ENCODE data around the gene VSTM2L. TPM values are rescaled to one million over a fixed set of nuclear protein-coding genes. Genes with fewer than 3 reads are reported as not detected.

VSTM2L gene
- total and polyA plus RNA-seq, 2 of the 13 experiments (the other 11 are each of a cell fraction or from before 2014, with no cell fraction given) = not detected

DNA sequence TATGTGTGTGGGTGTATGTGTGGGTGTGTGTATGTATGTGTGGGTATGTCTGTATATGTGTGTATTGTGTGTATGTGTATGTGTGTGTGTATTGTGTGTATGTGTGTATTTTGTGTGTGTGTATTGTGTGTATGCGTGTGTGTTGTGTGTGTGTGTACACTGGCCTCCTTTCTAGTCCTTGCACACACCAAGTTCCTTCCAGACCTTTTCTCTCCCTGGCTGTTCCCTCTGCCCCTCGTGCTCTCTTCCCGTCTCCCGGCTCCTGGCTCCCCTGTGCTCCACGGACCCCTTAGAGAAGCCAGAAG lies 11.4 kb downstream of the VSTM2L start (continued):
- TF ChIP-seq, protein P1, sequence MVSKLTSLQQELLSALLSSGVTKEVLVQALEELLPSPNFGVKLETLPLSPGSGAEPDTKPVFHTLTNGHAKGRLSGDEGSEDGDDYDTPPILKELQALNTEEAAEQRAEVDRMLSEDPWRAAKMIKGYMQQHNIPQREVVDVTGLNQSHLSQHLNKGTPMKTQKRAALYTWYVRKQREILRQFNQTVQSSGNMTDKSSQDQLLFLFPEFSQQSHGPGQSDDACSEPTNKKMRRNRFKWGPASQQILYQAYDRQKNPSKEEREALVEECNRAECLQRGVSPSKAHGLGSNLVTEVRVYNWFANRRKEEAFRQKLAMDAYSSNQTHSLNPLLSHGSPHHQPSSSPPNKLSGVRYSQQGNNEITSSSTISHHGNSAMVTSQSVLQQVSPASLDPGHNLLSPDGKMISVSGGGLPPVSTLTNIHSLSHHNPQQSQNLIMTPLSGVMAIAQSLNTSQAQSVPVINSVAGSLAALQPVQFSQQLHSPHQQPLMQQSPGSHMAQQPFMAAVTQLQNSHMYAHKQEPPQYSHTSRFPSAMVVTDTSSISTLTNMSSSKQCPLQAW (CRISPR knock-in tag; IDR thresholded peaks at IDR 0.05) = no peak
- TF ChIP-seq, protein P2, sequence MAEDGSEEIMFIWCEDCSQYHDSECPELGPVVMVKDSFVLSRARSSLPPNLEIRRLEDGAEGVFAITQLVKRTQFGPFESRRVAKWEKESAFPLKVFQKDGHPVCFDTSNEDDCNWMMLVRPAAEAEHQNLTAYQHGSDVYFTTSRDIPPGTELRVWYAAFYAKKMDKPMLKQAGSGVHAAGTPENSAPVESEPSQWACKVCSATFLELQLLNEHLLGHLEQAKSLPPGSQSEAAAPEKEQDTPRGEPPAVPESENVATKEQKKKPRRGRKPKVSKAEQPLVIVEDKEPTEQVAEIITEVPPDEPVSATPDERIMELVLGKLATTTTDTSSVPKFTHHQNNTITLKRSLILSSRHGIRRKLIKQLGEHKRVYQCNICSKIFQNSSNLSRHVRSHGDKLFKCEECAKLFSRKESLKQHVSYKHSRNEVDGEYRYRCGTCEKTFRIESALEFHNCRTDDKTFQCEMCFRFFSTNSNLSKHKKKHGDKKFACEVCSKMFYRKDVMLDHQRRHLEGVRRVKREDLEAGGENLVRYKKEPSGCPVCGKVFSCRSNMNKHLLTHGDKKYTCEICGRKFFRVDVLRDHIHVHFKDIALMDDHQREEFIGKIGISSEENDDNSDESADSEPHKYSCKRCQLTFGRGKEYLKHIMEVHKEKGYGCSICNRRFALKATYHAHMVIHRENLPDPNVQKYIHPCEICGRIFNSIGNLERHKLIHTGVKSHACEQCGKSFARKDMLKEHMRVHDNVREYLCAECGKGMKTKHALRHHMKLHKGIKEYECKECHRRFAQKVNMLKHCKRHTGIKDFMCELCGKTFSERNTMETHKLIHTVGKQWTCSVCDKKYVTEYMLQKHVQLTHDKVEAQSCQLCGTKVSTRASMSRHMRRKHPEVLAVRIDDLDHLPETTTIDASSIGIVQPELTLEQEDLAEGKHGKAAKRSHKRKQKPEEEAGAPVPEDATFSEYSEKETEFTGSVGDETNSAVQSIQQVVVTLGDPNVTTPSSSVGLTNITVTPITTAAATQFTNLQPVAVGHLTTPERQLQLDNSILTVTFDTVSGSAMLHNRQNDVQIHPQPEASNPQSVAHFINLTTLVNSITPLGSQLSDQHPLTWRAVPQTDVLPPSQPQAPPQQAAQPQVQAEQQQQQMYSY (CRISPR knock-in tag; IDR thresholded peaks at IDR 0.05) = no peak
- TF ChIP-seq, protein P3, sequence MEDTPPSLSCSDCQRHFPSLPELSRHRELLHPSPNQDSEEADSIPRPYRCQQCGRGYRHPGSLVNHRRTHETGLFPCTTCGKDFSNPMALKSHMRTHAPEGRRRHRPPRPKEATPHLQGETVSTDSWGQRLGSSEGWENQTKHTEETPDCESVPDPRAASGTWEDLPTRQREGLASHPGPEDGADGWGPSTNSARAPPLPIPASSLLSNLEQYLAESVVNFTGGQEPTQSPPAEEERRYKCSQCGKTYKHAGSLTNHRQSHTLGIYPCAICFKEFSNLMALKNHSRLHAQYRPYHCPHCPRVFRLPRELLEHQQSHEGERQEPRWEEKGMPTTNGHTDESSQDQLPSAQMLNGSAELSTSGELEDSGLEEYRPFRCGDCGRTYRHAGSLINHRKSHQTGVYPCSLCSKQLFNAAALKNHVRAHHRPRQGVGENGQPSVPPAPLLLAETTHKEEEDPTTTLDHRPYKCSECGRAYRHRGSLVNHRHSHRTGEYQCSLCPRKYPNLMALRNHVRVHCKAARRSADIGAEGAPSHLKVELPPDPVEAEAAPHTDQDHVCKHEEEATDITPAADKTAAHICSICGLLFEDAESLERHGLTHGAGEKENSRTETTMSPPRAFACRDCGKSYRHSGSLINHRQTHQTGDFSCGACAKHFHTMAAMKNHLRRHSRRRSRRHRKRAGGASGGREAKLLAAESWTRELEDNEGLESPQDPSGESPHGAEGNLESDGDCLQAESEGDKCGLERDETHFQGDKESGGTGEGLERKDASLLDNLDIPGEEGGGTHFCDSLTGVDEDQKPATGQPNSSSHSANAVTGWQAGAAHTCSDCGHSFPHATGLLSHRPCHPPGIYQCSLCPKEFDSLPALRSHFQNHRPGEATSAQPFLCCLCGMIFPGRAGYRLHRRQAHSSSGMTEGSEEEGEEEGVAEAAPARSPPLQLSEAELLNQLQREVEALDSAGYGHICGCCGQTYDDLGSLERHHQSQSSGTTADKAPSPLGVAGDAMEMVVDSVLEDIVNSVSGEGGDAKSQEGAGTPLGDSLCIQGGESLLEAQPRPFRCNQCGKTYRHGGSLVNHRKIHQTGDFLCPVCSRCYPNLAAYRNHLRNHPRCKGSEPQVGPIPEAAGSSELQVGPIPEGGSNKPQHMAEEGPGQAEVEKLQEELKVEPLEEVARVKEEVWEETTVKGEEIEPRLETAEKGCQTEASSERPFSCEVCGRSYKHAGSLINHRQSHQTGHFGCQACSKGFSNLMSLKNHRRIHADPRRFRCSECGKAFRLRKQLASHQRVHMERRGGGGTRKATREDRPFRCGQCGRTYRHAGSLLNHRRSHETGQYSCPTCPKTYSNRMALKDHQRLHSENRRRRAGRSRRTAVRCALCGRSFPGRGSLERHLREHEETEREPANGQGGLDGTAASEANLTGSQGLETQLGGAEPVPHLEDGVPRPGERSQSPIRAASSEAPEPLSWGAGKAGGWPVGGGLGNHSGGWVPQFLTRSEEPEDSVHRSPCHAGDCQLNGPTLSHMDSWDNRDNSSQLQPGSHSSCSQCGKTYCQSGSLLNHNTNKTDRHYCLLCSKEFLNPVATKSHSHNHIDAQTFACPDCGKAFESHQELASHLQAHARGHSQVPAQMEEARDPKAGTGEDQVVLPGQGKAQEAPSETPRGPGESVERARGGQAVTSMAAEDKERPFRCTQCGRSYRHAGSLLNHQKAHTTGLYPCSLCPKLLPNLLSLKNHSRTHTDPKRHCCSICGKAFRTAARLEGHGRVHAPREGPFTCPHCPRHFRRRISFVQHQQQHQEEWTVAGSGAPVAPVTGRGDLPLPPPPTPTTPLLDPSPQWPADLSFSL (CRISPR knock-in tag; IDR thresholded peaks at IDR 0.05) = peak; percentile 92
- no peak for TF ChIP-seq BHLHE40 (IDR thresholded peaks at IDR 0.05; ENCODE audit: low read length)

All from HepG2 (cell line).